IPS-11a (cell line): ENCODE data around the gene LRCH1.

Source experiments
- H3K4me3 ChIP-seq: one replicate; pipeline ENCODE4 v1.5.1; 2013; ENCODE audit warnings: low read depth, low read length, control low read depth

LRCH1 gene

GRCh38 chr13:46586751-46587514 lies 34.0 kb downstream of the LRCH1 start:
- H3K4me3 ChIP-seq: no peak overlapping the region

- no peak overlapping the region for H3K4me3 ChIP-seq
Observed at GRCh38 chr13:46587807-46588418, 34.9 kb downstream of the LRCH1 start.

- no peak overlapping the region for H3K4me3 ChIP-seq
Observed at GRCh38 chr13:46592385-46592784, 39.4 kb downstream of the LRCH1 start.

- H3K4me3 ChIP-seq: no peak overlapping the region
Observed at GRCh38 chr13:46593398-46593797, 40.4 kb downstream of the LRCH1 start.

- no peak overlapping the region for H3K4me3 ChIP-seq
Observed at GRCh38 chr13:46594374-46595078, 41.6 kb downstream of the LRCH1 start.

- H3K4me3 ChIP-seq: no peak overlapping the region
Observed at GRCh38 chr13:46595136-46595884, 42.3 kb downstream of the LRCH1 start.

GRCh38 chr13:46595885-46596275 lies 42.9 kb downstream of the LRCH1 start:
- H3K4me3 ChIP-seq: no peak overlapping the region

GRCh38 chr13:46596466-46596865 lies 43.5 kb downstream of the LRCH1 start:
- H3K4me3 ChIP-seq: no peak overlapping the region

GRCh38 chr13:46598140-46598819 lies 45.3 kb downstream of the LRCH1 start:
- no peak overlapping the region for H3K4me3 ChIP-seq

- no peak overlapping the region for H3K4me3 ChIP-seq
Observed at GRCh38 chr13:46598820-46599180, 45.8 kb downstream of the LRCH1 start.

- no peak overlapping the region for H3K4me3 ChIP-seq
Observed at GRCh38 chr13:46600943-46601311, 48.0 kb downstream of the LRCH1 start.

GRCh38 chr13:46602531-46602930 lies 49.6 kb downstream of the LRCH1 start:
- H3K4me3 ChIP-seq: no peak overlapping the region

- no peak overlapping the region for H3K4me3 ChIP-seq
Observed at GRCh38 chr13:46603165-46603603, 50.2 kb downstream of the LRCH1 start.

GRCh38 chr13:46604226-46604990 lies 51.4 kb downstream of the LRCH1 start:
- H3K4me3 ChIP-seq: no peak overlapping the region

- H3K4me3 ChIP-seq: no peak overlapping the region
Observed at GRCh38 chr13:46605076-46605824, 52.3 kb downstream of the LRCH1 start.

- H3K4me3 ChIP-seq: no peak overlapping the region
Observed at GRCh38 chr13:46605825-46606554, 53.0 kb downstream of the LRCH1 start.

GRCh38 chr13:46606970-46607369 lies 54.0 kb downstream of the LRCH1 start:
- no peak overlapping the region for H3K4me3 ChIP-seq

GRCh38 chr13:46607768-46608564 lies 55.0 kb downstream of the LRCH1 start:
- no peak overlapping the region for H3K4me3 ChIP-seq
